Activated T-cell treated with anti-CD3 and anti-CD28 coated beads, Interleukin-2, amount 50 U/mL, for 1 hour (primary cell): Measurements from ENCODE around the gene LRMDA.

Experiments used
- DNase-seq: peaks from one replicate; pipeline ENCODE4 v3.0.0-alpha.2; 2020

The LRMDA gene

DNA sequence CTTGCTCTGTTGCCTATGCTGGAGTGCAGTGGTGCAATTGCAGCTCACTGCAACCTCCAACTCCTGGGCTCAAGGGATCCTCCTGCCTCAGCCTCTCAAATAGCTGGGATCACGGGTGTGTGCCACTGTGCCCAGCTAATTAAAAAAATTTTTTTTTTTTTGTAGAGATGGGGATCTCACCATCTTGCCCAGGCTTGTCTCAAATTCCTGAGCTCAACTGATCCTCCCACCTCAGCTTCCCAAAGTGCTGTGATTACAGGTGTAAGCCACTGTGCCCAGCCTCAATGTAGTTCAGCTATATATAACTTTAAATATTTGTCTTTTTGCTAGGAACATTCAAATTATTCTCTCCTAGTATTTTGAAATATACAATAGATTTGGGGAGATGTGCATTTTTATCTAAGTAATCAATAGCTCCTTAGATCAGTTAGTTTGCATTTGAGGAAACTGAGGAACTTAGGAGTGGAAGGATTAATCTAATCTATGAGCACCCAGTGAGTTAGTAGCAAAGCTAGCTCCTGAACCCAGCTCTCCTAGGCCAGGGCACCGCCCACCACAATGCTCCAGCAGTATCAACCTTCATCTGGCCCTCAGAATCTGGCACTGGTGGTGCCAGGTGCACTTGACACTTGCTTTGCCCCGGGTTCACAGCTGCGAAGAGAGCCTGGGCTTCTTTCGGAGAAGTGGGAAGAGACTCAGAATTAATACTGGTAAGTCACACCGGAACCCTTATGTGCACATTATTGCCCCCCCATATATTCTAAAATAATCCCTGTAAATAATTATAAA, 5.9 kb upstream of the LRMDA start:
- no peak for DNase-seq

DNA sequence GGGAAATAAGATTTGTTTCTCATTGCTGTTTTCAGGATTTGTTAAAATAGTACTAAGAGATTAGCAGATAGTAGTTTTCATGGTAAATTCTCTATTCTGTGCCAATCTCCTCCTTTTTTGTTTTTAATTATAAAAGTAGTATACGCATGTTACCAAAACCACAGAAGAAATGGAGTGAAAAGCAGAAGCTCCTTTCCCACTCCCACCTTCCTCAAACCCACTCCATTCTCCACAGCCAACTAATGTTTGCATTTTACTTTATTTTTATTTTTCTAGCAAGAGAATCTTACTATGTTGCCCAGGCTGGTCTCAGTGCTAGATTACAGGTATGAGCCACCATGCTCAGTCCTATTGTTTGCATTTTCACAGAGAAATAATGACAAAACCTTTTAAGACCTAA, 4.5 kb upstream of the LRMDA start:
- no peak for DNase-seq

DNA sequence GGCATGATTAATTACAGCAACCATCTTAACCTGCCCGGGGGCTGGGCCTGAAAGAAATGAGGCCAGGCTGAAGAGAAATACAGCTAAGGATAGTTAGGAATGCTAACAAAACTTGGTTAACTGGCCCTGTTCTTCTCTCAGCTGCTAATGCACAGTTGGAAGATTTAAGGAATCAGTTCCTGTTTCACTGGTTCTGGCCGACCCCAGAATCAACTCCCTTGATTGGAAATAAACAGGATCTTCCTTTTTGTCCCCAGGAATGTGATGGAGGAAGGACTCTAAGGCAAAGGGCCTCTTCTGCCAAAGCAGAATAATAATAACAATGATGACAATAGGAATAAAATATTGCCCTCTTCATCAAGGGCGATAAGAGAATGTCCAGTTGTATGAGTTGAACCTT, 3.5 kb upstream of the LRMDA start:
- DNase-seq: no peak

DNA sequence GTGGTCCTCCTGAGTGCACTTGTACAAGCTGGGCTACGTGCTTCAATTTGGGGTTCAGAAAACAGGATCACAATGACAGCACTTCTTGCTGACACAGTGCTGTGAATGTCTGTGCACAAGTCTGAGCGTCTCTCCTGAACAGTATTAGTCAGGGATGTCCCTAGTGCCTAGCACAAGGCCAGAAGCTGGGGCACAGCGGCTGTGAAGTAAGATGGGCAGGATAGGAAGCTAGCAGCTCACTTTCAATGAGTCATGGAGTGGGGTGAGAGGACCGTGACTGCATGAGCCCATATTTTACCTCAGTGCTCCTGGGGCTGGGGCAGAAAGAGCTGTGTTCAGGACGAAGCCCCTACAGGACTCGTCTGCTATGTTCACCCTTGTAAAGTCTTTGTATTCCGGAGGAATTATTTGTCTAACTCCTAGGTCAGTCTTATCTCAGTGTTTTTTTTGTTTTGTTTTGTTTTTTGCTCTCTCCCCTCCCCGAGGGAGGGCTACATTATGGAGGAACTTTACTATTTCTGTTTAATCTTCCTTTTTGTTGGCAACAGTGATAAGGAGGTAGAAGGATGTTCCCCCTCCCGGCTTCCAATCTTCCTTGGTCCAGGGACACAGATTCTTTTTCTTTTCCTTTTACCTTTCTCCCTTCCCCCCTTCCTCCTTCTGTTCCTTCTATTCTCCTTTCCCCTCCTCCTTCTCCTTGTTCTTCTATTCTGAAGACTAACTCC, 2.8 kb upstream of the LRMDA start:
- no peak for DNase-seq

DNA sequence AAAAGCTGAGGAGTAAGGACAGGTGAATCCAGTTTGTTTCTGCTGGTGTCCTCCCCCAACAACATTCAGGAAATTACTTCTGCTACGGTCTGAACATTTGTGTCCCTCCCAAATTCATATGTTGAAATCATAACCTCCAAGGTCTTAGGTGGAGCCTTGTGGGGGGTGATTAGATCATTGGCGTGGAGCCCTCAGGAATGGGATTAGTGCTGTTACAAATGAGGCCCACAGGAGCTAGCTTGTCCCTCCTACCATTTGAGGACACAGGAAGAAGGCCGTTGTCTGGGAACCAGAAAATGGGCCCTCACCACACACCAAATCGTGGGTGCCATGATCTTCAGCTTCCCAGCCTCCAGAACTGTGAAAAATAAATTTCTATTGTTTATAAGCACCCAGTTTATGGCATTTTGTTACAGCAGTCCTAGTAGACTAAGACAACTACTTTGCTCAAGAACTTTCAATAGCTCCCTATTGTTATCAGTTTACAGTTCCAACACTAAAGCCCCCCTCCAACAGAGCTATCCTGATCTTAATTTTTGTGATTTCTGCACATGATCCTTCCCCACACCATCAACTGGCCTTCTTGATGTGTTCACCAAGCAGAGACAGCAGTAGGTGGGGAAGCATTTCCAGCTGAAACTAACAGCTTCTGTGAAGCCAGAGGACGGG, 2.1 kb upstream of the LRMDA start:
- no peak for DNase-seq

DNA sequence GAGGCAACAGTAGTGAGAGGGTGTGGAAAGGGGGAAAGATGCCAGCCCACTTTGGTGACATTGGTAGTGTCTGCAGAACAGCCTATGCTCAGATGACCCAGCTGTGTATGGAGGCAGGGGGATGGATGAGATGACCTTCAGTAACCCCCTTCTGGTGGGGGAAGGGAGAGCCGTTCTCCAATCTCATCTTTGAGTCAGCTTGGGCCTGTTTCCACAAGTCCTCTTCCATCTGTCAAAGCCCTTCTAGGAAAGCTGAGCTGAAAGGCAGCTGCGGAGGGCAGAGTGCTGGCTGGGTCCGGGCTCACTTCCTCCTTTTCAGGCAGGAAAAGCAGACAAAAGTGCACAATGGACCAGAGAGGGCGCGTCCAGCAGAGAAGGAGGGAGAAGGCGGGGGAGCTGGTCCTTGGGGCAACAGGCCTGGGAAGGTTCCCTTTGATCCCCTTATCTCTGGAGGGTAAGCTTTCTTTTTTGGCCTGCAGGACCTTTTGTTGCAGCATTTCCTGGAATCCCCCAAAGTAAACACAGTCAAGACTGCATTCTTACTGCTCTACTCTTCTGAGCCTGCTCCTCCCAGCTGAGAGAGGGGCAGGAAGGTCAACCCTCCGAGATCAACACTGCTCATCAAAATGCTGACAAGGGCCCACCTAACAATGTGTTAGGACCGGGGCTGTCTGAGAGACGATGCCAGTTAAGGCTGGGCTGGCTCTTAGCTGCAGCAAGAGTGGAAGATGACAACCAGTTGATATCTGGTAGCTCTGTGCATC, 1.2 kb upstream of the LRMDA start:
- no peak for DNase-seq

DNA sequence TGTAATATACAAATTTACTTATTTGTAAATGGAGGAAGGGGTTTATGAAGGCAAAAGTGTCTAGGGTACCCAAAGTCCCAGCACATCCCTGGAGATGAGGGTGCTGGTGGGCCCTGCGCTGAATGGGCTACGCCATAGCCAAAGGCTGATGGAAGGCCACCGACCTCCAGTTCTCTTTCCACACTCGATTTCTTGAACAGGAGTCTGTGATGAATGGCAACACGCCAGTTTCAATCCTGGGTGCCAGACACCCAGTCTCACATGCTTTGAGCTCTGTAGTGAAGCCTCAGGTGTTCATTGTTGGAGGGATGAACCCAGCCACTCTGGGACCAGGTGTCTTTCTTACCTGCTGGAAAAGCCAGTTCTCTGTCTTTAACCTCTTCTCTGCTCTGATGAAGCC, 752 bp downstream of the LRMDA start:
- DNase-seq: no peak

DNA sequence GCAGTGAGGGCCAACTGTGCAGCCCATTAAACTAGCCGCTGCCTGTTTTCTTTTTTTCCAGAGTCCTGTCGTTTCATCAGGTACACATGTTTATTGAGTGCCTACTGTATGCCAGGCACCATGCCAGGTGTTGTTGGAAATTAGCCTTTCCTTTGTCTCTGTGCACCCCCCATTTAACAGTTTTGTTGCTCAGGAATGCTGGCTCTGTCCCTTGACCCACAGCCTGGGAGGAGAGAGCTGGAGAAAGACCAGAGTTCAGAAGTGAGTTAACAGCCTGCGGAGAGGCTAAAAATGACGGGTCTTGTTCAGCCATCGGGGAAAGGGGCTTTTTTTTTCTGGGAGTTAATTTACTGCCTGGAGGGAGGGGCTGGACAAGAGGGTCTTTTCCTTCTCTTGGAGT, 1.3 kb downstream of the LRMDA start:
- no peak for DNase-seq

DNA sequence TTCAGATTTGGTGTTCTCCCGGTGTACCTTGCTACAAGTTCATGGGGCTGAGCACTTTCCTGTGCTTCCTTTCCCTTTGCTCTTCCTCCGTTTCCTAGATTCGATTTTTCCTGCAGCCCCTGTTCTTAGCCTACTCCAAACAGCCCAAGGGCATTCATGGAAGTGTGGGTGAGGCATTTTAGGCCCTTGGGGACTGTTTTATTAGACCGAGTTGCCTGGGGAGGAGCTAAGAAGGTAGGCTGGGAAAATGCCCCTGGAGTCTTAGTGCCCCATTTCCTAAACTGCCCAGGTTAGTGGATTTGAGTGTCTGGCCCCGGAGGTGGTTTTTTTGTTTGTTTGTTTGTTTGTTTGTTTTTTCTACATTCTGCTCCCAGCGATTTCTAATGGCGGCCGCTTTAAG, 1.8 kb downstream of the LRMDA start:
- DNase-seq: no peak

DNA sequence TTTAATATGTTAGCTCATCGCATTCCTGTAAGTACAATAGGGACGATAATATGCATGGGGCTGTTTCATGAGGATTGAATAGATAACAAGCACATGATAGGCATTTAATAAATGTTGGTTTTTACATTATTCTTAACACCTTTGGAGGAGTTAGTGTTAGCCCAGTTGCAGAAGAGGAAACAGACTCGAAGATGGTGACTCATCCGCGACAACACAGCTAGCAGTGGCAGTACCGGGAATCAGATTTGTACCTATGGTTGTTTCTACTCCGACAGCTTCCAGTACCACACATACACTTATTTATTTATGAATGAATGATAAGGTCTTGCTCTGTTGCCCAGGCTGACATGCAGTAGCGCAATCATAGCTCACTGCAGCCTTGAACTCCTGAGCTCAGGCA, 2.9 kb downstream of the LRMDA start:
- DNase-seq: no peak

DNA sequence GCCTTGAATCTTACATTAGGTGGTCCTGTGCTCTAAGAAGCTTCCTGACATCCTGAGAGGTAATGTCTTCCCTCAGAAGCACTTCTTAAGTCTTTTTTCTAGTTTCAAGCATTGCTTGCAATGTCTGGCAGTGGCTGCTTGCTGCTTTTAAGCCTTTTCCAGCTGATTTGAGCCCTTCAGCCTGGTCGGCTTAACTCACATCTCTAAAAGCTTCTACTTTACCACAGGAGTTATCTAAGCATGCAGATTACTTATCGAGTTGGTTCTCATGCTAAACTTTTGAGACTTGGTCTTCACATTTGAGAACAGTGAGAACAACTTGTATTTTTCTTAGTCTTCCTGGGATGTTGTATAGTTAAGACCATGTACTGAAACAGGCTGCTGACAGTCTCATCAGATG, 3.9 kb downstream of the LRMDA start:
- DNase-seq: no peak

DNA sequence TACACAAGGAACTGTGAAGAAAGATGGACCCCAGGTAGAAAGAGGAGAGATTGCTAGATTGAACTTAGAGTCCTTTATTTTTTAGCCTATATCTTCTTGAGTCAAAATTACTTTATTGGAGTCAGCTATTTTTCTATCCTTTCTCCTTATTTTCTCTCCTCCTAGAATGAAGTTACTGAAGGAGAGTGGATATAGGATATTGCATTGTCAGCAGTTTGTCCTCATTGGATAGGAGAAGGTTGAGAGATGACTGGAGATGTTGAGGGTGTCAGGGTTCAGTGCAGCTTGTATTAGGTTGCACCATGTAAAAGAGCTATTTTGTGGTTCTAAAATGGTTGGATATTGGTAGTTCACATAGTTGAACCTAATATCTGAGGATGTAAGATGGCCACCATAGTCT, 5.5 kb downstream of the LRMDA start:
- DNase-seq: no peak

DNA sequence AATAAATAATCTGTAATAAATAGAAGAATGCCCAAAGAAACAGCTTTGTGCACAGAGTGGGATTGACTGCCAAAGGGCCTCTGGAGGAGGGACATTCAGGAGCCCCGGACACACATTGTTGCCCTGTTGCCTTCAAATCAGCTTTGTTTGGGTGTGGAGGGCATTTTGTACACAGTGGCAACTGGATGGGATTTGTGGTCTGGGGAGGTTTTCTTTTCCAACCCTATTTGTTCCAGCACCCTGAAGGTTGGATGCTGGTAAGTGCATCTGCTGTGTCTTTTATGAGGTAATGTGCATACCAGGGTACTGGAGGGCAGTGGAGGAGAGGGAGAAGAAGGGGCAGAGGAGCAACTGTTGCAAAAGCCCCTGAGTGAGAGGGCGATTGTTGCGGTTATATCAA, 6.3 kb downstream of the LRMDA start:
- DNase-seq: no peak

DNA sequence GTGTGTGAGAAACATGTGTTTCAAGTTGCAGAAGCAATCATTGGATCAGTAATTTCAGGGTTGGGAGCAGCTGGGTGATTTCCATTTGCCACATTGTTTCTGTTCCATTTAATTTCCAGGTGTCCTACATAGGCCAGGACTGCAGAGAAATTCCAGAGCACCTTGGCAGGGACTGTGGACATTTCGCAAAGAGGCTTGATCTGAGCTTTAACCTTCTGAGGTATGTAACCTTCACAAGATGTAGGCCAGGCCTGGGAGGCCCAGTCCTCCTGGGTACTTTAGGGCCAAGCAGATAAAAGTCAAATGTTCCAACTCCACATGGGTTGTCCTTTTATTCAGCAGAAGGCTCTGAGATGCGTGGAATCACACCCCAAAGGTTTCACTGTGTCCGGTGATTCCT, 6.9 kb downstream of the LRMDA start:
- DNase-seq: no peak

DNA sequence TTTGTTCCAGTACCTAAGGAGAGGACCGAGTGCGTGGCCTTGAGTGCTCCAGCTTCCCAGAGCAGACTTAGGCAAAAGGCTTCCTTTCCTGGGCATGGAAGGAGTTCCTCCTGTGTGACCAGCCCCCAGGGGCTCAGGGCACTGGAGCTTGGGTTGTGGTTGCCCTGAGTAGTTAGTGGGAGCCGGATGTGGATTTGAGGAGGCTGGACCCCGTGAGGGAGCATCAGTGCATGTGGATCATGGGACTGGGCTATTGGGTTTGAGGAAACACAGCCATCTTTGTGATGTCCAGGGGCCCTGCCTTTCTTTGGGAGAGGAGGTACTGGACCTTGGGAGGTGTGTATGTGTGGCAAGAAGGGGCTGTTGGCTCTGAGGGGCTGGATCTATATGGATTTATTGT, 8.4 kb downstream of the LRMDA start:
- DNase-seq: no peak

DNA sequence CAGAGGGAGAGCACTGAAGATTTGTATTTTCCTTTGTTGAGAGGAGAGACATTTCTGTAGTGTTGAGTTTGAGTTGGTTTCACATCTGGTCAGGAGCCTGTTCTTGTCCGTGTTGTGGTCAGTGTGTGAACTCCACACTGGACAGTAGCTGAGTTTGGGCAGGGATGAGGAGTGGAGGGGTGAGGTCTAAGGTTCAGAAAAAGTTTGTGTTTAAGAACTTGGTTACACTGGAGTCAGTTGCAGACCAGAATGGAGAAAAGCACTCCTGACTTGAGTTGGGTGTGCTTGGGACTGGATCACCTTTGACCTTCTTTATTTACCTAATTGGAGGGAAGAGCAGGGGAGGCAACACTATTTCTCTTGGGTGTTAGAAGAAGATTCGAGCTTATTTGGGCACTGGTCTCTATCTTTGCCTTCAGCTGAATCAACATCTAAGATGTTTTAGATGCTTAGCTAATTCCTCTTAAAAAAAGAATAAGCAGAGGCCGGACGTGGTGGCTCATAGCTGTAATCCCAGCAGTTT, 8.9 kb downstream of the LRMDA start:
- no peak for DNase-seq

DNA sequence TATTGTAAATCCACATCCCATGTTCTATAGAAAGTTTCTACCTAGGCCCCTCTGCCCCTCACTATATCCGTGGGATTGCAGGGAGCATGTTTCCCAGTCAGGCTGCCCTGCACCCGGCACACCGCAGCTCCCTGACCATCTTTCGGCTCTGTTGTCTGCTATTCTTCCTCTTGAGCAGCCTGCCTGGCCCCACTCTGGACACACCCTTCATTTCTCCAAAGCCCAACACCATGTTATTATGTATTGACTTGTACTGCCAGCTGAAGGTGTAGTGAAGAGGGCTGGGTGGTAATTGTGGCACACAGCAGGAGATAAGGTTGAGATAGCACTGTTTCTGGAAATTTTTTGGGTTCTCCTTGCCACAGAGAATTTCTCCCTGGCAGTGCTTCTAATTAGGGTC, 9.8 kb downstream of the LRMDA start:
- no peak for DNase-seq

DNA sequence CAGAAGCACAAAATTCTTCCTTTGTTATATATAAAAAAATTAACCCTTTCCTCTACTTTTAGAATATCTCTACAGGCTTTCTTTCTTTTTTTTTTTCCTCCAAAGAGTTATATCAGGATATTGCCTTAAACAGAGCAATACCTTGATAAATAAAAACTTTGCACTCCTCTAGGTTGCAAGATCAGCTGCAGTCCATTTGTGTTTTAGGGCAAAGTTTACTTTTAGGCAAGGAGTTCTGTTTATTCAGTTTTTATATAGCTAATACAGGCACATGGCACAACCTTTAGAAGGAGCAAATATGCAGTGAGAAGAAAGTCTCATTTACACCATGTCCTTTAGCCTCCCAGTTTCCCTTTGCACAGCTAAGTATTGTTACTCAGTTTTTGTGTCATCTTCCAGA, 10.3 kb downstream of the LRMDA start:
- no peak for DNase-seq

DNA sequence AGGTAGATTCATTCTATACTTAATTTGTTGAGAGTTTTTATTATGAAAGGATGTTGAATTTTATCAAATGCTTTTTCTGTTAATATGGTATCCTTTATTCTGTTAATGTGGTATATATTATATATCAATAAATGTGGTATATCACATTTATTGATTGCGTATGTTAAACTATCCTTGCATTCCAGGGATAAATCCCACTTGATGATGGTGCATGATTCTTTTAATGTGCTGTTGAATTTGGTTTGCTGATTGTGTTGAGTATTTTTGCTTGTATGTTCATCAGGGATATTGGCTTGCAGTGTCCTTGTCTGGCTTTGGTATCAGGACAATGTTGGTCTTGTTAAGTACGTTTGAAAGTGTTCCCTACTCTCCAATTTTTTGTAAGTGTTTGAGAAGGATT, 11.9 kb downstream of the LRMDA start:
- DNase-seq: no peak

DNA sequence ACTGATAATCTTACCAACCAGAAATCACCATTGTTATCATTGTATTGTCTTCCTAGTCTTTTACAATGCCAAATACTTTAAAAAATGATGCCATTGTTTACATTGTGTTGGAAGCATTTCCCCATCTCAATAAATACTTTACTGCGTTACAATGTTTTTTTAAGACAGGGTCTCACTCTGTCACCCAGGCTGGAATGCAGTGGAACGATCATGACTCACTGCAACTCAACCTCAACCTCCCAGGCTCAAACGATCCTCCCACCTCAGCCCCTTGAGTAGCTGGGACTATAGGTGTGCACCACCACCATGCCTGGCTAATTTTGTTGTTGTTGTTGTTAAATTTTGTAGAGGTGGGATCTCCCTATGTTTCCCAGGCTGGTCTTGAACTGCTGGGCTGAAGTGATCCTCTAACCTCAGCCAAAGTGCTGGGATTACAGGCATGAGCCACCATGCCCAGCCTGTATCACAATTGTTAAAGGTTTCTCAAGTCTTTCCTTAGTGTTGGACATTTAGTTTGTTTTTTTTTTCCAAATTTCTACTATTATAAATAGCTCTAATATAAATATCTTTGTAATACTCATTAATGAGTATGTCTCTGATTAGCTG, 13.5 kb downstream of the LRMDA start:
- DNase-seq: no peak

DNA sequence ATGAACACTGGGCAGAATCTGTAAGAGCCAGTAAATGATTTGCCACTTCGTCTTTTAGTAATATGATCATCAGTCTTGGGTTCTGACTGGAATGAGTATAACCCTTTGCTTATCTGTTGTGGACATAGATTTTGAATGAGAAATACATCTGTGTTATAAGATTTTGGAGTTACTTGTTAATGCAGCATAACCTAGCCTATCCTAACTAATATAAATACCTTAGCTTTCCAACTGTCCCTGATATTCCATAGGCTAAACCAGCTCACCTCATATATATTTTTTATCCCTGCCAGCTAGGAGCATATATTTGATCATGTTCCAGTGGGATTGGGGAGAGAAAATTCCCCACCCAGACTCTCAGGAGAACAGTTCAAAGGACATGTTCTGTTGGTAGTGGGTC, 15.1 kb downstream of the LRMDA start:
- DNase-seq: no peak

DNA sequence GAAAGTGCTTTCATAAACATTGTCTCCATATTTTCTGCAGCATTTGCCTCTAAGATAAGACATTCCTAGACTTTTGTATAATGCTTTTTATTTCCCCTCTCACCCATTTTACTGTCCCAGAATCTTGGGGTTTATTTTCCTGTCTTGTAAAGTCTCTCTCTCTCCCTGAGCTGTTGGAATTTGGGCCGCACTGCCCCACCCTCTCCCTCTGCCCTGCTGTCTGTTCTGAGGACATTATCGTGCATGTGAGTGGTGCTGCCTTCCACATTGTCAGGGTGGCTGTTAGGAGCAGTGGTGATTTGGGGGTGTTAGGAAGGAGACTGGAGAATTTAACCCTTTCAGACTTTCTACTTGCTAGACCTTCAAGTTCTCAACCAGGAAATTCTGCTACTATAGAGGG, 16.7 kb downstream of the LRMDA start:
- no peak for DNase-seq
